NCI-H187 (cell line): ENCODE results near the gene SNX32.

Experiments used
- DNase-seq, 2 experiments: peaks; one replicate each; lab custom pipeline; 2025; lab: John Stamatoyannopoulos, UW

SNX32 gene

DNA sequence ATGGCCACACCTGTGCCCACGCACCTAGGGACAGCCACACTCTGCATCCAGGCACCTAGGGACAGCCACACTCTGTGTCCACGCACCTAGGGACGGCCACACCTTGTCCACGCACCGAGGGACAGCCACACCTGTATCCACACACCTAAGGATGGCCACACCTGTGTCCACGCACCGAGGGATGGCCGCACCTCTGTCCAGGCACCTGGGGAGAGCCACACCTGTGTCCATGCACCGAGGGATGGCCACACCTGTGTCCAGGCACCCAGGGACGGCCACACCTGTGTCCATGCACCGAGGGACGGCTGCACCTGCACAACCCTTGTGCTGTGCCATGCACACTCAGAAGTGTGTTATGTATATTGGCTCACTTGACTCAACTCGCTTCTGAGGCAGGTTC lies 36.1 kb upstream of the SNX32 start:
- no peak for DNase-seq

DNA sequence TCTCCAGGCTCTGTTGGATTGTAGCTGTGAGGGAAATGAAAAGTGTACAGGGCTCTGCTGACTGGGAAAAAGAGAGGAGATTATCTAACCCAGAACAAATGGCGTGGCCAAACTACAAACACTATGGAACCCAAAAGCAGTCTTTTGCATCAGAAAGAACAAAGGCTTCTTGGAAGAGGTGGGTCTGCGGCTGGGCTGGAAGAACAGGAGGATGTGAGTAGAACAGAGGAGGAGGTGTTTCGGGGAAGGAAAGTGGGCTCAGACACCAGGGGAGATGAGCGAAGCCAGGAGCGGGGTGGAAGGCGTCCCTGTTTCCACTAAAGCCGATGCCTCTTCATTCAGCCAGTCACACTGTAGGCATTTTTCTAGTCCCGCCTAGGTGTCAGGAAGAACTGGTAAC lies 34.9 kb upstream of the SNX32 start:
- DNase-seq, result no peak

DNA sequence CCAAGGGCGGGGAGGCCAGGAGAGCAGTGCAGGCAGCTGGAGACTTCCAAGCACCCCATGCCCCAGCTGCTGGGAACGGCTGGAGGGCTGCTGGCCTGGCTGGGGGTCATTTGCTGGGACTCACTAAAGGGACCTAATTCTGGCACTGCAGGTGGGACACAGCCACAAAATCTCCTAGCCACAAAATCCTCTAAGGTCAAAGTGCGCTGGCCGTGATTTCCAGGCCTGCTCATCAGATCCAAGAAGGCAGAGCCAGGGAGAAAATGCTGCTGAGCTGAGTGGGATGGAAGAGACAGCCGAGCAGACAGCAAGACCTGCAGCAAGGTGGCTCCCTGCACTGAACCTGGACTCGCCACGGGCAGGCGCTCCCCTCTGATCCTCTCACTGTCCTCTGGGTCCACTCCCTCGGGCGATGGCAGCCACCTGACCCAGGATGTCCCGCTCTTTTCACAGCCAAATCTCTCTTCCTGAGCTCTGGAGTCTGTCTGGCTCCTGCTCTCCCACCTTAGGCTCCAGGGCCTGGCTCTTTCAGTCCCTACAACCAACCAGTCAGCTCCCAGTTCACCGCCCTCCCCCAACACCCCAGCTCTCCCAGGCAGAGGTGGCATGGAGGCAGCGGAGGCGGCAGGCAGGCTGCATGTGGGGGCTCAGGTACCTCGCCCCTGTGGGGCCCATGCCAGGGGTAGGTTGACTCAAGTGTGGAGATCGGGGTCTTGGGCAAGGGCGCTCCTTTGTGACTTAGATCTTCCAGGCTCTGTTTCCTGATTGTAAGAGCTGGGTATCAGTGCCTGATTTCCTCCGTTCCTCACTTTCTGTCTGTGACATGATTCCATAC lies 32.4 kb upstream of the SNX32 start:
- DNase-seq, result no peak

DNA sequence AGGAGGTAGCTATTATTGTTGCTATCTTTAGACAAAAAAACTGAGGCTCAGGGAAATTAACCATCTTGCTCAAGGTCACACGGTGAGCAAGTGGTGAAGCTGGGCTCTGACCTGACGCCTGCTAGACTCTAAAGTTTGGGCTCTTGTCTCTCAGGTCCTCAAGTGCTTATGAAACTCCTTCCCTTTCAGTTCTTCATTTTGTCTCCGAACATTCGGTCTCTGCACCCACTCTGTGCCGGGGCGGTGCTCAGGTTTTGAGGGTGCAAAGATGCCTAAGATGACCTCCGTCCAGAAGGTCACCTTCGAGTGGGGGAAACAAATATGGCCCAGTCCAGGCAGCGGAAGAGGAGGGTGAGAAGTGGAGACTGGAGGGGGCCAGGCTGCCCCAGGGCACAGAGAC lies 30.9 kb upstream of the SNX32 start:
- no peak for DNase-seq

DNA sequence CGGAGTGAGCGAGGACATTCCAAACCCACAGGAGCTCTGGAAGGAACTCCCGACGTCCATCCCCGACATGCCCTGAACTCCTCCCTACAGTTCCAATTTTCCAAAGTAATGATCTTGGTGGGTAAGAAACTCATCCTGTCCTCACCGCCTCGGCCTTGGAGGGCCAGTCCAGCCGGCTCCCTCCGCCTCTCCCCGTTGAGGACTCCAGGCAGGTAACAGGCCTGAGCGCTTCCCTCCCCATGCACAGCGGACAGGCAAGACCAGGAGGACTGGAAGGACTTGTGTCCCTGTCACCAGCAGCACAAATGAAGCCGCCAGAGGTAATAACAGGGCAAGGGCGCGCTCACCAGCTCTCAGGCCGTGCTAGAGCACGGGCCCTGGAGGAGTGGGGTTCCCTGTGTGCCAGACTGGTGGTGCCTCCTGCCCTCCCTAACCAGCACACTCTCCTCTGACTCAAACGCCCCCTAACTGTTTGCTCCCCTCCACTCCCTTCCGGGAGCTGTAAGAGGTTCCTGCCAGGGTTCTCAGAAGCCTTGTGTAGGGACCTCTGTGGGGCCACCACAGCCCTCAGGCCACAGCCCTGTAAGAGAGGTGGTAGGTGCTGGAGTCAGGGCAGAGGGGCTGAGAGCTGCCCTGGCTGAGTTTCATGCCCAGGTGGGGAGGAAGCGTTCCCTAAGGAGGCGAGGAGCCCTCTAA lies 29.8 kb upstream of the SNX32 start:
- DNase-seq, result no peak

DNA sequence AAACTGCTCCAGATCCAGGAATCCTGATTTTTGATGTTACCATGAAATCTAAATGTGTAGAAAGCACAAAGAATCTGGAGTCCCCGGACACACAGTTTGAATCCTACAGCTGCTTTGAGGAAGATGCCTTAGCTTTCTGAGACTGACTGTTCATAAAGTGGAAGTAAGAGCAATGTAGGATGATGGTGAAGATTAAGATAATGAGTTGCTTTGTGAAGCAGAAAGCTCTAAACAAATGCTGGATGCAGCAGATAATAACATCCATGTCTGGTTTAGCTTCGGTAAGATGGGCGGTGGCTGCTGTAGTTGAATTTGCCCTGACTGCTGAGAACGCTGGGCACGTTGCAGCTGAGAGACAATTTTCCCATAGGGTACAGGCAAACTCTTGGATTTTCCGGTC lies 26.8 kb upstream of the SNX32 start:
- DNase-seq, result no peak

DNA sequence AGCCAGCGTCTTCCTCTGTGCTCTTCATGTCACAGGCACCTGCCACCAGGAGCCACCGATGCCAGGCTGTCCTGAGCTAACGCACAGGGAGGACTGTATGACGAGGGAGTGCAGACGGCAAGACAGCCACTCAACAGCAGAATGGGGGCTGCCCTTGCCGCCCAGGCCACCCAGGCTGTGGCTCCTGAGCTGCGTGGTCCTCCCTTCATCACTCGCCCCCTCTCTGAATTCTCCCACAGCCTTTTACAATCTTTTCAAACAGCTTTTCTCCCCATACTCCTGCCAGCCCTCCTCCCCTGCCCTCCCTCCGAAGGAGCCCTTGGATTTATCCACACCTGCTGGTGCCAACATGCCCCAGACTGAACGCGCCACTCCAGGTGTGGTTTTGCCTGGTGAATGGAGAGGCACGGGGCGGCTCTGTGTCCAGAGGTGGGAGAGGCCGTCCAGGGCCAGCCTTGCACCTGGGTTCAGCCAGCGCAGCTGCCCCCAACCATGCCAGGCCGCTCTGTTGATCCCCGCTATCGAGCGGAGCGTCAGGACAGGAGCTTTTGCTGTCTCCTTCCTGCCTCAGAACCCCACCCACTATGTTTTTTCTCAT lies 24.9 kb upstream of the SNX32 start:
- no peak for DNase-seq

DNA sequence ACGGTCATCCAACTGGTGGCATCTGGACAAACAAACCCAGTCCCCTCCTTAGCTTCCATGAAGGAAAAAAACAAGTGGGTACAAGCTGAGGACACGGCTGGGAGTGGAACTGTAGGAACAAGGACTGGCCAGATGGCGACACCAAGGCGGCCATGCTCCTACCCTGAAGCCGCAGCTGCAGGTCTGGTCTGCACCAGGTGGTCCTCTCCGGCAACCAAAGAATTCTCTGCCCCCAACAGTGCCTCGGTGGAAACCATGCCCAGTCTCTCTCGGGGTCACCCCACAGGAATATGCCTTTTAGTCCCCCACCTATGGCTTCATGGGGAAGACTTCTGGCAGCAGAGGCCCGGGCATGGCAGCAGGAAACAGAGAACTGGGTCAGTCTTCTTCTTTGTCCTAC lies 24.3 kb upstream of the SNX32 start:
- DNase-seq, result no peak

DNA sequence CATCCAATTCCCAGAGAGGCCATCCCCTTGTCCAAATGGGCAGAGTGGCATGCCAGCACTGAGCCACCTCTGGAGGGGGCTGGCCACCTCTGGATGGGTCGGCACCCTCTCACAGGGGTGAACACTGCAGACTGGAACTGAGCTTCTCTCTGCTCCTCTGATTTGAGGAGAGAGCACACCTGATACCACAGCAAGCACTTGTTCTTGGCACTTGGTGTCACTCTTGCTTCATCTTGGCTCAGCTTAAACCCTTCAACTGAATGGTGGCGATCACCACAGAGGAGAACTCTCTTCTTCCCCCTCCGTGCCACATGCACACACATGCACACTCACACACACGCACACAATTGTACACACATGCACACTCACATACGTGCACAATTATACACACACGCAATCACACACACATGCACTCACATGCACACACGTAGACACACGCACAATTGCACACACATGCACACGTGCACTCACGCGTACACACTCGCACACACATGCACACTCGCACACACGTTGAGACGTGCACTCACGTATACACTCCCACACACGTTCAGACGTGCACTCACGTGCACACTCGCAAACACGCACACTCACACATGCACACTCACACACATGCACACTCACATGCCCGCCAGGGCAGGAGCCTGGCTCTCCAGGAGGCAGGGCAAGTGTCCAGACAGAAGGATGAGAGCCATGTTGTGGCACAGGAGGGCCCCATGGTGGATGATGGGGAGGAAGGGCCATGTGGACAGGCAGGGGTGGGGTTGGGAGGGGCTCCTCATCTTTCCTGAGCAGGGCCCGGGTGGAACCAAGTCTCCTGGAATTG lies 23.5 kb upstream of the SNX32 start:
- no peak for DNase-seq

DNA sequence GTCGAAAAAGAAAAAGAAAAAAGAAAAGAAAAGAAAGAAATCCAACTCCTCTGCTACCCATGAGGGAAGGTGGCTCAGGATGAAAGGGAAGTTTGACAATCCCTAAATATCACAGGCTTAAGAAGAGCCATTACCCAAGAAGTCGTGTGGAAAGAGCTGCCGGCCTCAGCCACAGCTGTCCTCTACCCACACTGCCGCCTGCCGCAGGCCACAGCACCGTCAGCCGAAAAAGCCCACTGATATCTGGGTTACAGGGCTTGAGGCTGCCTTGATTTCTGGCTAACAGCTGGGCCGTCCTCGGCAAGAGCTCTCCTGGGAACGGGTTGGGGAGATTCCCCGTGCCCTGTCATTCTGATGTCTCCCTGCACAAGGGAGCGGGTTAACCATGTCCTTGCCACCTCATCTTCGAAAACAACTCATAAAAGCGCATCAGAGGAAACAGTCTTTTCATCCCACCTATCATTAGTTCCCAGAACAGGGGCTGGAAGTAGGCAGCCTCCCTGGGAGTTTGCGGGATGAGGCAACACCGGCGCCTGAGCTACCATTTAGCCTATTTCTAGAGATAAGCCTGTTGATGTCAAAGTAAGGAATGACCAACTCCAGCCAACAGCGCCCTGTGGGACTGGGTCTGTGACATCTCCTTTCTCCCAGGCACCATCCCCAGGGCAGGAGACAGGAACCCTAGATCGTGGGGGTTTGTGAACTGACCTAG lies 21.8 kb upstream of the SNX32 start:
- DNase-seq, result no peak

DNA sequence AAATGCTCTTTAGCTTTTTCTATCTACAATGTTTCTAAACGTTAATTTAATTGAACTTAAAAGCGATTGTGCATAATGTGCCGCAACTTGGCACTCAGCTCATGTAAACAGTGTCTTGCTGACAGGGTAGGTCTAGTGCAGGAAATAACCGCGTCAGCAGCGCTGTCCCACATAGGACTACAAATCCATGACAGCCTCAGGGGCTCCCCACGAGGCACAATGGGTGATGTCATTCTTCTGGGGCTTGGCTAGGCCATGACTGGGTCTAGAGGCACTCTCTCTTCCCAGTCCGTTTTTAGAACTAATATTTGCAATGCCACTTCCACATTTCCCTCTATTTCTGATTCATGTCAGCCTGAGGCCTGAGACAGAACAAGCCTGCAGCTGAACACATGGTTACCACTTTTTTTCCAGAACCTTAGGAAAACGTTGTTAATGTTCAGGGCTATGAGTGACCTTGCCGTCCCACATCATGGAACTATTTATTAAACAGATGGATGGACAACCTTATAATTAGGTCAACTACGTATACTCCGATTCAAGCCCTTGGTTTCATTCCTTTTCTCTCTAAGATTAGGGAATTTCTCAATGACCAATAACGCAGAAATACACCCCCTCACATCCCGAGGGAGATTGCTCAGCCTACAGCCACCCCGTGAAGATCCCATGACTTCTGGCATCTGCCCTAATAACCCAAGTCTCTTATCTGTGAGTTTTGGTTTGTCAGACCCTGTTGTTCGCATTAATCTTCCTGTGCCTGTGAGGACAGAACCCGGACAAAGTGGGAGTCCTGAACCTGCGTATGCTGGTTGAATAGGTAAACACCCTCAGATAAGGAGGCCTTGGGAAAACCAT lies 19.4 kb upstream of the SNX32 start:
- no peak for DNase-seq

DNA sequence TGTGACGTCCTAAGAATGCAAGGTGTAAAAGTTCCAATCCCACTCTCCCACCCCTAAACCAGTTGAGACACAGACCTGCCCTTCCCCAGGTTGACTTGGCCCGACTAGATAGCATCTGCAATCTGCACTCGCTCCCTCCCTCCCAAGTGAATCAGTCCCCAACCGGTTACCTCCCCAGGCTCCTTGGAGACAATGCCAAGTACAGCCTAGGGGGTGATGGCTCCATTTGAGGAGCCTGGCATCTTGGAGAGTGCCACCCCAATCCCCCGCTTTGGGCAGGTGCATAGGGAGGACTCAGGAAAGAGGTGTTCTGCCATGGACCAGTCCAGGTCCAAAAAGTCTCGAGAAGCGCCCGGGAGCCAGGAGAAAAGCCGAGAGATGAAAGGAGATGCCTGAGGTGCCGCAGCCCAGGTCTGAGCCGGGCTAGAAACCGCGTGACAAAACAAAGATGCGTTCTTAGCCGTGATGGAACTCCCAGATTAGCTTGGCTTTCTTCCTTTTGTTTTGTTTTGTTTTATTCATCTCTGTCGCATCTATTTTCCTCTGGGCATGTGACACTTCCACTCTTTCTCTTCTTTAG lies 18.7 kb upstream of the SNX32 start:
- no peak for DNase-seq

DNA sequence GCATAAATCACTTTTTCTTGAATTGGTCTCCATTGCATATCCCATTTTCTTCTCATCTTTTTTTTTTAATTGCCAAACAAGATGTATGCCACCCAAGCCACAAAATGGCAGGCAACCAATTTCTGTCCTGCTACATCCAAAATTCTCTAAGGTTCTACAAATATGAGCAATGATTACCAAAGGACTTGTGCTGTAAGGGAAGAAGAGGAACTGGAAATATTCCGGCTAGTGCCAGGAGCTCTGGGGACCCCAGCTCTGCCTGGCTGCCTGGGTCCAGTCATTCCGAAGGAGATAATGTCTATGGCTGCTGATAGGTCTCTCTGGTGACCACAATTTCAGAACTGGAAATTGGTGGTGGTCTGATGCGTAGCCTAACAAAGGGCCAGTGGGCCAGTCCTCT lies 17.1 kb upstream of the SNX32 start:
- DNase-seq, result no peak

DNA sequence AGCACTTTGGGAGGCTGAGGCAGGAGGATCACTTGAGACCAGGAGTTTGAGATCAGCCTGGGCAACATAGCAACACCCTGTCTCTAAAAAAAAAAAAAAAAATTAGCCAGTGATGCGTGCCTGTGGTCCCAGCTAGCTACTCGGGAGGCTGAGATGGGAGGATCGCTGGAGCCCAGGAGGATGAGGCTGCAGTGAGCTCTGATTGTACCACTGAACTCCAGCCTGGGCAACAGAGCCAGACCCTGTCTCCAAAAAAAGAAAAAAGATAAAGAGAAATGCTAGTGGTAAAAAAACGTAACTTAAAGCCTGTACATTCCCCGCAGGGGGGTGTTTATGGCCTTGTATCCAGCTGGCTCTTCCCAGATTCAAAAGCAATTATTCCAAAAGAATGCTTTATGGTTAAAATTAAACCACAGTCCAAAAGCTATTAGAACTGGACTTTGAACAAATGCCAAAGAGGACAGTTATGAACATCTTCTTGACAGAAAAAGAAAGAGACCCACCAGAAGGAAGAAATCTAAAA lies 16.4 kb upstream of the SNX32 start:
- no peak for DNase-seq

DNA sequence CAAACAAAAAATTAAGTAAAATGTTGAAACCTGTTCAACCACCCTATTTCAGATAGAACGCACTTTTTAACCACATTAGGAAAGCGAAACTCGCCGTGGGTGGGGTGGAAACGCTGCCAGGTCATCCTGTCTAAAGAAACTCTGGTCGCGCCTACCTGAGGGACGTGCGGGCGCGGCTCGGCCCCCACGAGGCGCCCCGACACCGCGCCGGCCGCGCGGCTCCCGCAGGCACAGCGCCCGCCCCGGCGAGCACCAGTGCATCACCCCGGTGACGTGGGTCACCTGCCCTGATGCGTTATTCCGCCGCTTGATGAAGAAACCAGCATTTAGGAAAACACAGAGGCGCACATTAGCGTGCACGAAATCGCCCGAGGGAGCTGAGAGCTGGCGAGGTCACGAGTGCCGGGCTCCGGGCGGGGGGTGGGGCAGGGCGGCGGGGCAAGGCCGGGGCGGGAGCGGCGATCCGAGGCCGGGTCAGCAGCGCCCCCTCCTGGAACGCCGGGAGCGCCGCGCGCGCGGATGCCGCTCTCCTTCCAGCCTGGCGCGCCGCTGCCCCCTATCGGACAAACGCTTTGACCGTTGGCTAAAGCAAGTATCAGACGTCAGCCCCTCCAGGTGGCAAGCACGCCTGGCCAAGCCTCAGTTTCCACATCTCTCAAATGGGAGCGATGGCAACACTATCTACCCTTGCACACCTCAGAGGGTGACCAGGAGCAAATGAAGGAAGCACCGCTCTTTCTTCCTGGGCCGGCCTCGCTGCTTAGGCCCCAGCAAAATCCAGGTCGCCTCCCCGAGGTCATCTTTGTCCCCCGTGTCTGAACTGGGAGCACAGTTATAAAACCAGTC lies 15.7 kb upstream of the SNX32 start:
- DNase-seq, result peak; percentile 37 to 80

DNA sequence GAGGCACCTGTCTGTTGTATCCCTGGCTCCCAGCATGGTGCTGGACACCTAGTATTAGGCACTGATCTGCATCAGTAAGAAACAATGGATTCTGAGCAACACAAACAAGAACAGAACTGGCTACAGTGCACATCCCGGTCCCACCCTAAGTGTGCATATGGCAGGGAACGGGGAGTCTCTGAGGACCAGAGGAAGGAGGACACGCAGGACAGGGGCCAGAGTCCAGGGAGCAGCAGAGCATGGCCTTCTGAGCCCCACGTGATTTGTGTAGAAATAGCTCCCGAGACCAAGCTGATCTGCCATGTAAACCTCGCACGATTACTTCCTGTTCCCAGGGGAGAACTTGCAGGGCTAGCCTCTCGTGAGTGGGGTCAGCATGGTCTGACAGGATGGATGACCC lies 12.7 kb upstream of the SNX32 start:
- DNase-seq, result no peak

DNA sequence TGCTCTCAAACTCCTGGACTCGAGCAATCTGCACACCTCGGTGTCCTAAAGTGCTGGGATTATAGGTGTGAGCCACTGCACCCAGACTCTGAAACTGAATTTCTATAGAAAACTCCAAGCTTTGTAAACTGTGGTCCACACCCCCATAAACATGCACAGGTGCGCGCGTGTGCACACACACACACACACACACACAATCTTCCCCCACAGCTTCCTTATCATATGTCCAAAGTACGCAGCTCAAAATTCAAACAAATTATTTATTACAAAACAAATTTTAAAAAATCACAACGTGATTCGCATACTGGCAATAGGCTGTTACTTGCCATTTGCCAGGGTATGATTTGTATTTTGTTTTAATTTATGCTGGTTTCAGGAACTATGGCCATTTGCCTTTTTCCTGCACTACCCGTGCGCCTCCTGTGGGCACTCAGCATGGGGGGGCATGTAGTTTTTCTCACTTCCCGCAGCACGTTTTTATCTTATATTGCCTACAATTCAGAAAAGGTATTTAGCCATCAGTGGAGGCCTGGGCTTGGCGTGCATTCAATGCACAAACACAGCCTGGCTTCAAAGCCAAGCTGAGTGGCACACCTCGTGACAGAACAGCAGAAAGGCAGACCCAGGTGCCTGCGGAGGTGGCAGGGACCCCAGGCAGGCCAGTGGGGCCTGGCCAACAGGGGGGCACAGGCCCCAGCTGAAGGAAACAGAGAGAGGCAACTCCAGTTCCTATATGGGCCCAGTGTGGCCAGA lies 10.8 kb upstream of the SNX32 start:
- no peak for DNase-seq

DNA sequence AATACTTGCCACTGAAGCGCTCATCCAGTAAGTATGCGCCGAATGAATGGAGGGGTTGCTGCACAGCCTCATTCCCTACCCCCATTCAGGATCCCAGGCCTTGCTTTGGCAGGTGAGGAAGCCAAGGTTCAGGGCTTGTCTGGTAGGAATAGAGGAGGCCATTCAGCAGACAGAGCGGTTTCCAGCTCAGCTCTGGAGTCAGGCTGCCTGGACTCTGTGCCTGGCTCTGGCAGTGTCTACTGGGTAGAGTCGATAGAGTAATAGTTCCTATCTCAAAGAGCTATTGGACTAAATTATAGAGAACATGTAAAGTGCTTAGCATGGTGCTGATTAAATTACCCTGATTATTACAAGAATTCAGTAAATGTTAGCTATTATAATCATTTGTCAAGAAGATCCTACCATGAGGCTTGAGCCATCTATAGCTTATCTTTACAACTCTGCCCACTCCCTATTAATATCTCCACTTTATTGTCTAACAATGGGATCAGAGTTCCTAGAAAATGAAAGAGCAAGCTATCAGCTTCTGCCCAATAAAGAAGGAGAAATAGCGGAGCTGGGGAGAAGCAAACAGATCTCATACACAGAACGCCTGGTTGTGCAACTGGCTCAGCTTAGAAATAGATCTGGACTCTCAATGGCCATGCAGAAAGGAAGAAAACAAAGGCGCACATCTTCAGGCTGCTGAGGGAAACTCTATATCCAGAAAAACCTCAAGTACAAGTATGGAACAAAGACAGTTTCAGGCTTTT lies 6.6 kb upstream of the SNX32 start:
- no peak for DNase-seq
